ENCODE results near the gene PAX5.

Gene PAX5

GRCh38 chr9:37011530-37011929 lies 22.5 kb downstream of the PAX5 start:
- no peak for FAIRE-seq

GRCh38 chr9:37010976-37011375 lies 23.1 kb downstream of the PAX5 start:
- no peak for FAIRE-seq

GRCh38 chr9:37010180-37010579 lies 23.9 kb downstream of the PAX5 start:
- no peak for FAIRE-seq

- no peak for FAIRE-seq
Measured at GRCh38 chr9:37007295-37007694, 26.8 kb downstream of the PAX5 start.

GRCh38 chr9:37005517-37006140 lies 28.4 kb downstream of the PAX5 start:
- FAIRE-seq, result no peak

GRCh38 chr9:37004424-37004935 lies 29.6 kb downstream of the PAX5 start:
- FAIRE-seq, result no peak

- FAIRE-seq, result no peak
Measured at GRCh38 chr9:37002413-37003217, 31.5 kb downstream of the PAX5 start.

- FAIRE-seq, result no peak
Measured at GRCh38 chr9:37002036-37002412, 32.0 kb downstream of the PAX5 start.

- no peak for FAIRE-seq
Measured at GRCh38 chr9:37001459-37001858, 32.6 kb downstream of the PAX5 start.

- no peak for FAIRE-seq
Measured at GRCh38 chr9:36999728-37000333, 34.2 kb downstream of the PAX5 start.

GRCh38 chr9:36997414-36997813 lies 36.7 kb downstream of the PAX5 start:
- FAIRE-seq, result no peak

GRCh38 chr9:36996706-36997086 lies 37.4 kb downstream of the PAX5 start:
- no peak for FAIRE-seq

GRCh38 chr9:36995927-36996705 lies 38.0 kb downstream of the PAX5 start:
- FAIRE-seq, result no peak

GRCh38 chr9:36993933-36994764 lies 39.9 kb downstream of the PAX5 start:
- no peak for FAIRE-seq

- no peak for FAIRE-seq
Measured at GRCh38 chr9:36992501-36993316, 41.4 kb downstream of the PAX5 start.

- FAIRE-seq, result no peak
Measured at GRCh38 chr9:36991516-36992134, 42.4 kb downstream of the PAX5 start.

- no peak for FAIRE-seq
Measured at GRCh38 chr9:36988848-36989247, 45.2 kb downstream of the PAX5 start.

- no peak for FAIRE-seq
Measured at GRCh38 chr9:36987891-36988290, 46.2 kb downstream of the PAX5 start.

- FAIRE-seq, result no peak
Measured at GRCh38 chr9:36987409-36987808, 46.7 kb downstream of the PAX5 start.
